DMS153 (cell line): ENCODE measurements around the gene DNAJB2.
"Not testable (repeated sequence)": the region's sequence is repeated elsewhere in the genome, so short reads cannot be mapped to it uniquely, and the experiment has no call there.

Experiments
- DNase-seq: peaks from one replicate; lab custom pipeline; 2025; lab: John Stamatoyannopoulos, UW

DNAJB2 gene

DNA sequence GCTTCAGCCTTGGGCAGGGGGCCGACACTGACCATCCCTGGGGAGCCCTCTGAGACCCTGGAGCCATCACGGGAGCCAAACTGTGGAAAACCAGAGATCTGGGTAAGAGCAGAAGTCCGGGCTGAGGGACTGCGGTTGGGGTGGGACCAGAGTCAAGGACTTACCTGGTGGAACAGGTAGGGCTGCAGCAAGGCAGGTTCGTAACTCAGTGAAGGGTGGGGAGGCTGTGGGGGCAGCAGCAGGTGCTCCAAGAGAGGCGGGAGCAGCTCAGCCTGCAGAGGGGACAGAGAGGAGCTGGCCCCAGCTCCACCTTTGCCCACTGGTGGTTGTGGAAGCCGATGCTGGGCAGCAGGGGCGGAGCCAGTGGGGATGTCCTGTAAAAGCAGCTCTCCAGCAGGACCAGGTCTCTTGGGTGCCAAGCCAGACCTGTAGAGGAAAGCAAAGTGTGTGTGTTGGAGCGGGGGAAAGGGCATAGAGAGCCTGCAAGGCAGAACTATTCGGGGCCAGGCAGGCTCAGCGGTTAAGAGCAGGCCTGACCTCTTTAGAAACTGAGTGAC, 23.3 kb downstream of the DNAJB2 start:
- DNase-seq: no peak

- no peak for DNase-seq
These were observed 25.1 kb downstream of the DNAJB2 start for GRCh38 chr2:219304223-219304622.

GRCh38 chr2:219306047-219306446, 26.9 kb downstream of the DNAJB2 start:
- DNase-seq: no peak

DNA sequence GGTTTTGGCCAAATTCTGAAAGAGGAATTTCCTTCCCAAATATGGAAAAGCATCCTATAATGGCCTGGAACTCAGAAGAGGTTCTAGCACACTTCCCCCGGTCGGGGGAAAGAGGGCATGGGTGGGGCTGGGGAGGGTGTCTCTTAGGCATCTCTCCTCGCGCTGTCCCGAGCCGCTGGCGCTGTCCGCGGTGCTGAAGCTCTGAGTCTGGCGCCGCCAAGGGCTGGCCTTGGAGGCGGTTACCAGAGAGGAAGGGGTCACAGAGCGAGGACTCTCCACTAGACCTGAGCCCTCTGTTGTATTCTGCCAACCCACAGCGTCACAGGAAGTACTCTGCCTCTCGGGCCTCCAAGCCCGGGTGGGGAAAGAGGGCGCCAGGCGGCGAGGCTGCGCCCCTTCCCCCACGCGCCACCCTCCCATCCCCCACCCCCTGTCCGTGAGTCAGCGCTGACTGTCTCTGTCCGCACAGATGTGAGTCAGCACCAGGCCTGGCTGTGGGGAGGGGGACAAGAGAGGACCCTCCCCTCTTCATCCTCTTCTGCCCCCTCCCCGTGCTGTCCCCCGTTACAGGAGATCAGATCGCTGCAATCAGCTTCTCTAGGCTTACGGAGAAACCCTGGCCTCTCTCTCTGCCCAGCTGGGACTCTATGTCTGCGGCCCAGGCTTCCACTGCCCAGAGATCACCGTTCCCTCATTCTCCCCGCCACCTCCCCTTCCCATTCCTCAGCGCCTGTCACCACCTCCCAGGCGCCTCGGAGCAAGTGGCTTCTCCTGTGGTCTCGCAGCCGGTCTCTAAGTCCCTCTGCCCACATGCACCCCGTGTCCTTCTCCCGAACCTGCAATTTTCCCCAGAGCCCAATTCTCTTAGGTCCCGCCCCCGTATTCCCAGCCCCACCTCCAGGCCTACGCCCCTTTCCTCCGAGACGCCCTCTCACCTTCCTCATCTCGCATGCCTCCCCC, 29.3 kb downstream of the DNAJB2 start:
- peak; percentile 27 for DNase-seq

GRCh38 chr2:219309278-219309677, 30.1 kb downstream of the DNAJB2 start, which contains the start of gene PTPRN:
PTPRN (minus strand) TSS chr2:219309401; CDS start chr2:219309332, 69 bp downstream.
- peak; percentile 72 for DNase-seq

- not testable (repeated sequence) for DNase-seq
These were observed 33.6 kb downstream of the DNAJB2 start for GRCh38 chr2:219312683-219313263.

GRCh38 chr2:219314804-219315468, 35.8 kb downstream of the DNAJB2 start:
- no peak for DNase-seq

DNA sequence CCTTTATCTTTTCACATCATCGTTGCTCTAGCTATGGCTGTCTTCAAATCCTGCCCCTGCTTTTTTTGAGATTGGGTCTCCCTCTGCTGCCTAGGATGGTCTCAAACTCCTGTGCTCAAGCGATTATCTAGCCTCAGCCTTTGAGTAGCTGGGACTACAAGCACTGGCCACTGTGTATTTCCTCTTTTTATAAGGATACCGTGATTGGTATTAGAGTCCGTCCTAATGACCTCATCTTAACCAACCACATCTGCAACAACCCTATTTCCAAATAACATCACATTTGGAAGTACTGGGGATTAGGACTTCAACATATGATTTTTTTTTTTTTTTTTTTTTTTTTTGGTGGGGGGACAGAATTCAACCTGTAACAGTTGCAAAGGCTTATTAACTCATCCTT, 44.3 kb downstream of the DNAJB2 start:
- DNase-seq: no peak

DNA sequence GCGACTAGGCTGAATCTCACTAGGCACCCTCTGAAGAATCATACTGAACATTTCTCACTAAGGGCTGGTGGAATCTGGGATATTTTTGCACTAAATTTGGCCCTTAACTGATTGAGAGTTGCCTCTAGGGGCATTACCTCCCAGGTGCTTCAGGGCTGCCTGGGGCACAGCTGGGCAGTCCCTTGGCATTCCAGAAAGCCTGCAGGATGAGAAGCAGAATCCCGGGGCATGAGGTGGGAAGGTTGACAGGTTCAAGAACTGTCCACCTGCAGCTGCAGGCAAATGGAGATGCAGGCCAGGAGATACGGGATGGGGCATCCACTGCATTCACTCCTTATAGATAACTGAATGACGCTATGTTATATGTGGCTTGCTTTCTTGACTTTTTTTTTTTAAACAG, 46.0 kb downstream of the DNAJB2 start:
- DNase-seq: no peak

- no peak for DNase-seq
These were observed 46.6 kb downstream of the DNAJB2 start for GRCh38 chr2:219325657-219326315.

DNA sequence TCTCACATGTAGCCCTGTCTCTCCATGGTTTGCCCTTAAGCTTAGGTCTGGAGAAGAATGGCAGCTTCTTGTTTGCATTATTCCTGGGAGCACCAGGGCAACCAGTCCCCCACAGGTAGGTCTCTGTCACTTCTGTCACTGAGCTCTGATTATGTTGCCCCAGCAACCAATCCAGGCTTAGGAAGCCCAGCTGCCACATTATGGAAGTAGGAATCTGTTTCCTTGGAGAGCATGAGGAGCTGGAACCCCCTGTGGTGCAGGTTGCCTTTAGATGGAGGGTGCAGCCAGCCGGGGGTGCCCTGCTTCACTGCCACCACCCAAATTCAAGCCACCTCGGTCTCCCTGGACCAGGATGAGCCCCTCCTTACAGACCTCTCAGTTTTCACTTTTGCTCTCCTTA, 48.6 kb downstream of the DNAJB2 start:
- DNase-seq: peak; percentile 30

DNA sequence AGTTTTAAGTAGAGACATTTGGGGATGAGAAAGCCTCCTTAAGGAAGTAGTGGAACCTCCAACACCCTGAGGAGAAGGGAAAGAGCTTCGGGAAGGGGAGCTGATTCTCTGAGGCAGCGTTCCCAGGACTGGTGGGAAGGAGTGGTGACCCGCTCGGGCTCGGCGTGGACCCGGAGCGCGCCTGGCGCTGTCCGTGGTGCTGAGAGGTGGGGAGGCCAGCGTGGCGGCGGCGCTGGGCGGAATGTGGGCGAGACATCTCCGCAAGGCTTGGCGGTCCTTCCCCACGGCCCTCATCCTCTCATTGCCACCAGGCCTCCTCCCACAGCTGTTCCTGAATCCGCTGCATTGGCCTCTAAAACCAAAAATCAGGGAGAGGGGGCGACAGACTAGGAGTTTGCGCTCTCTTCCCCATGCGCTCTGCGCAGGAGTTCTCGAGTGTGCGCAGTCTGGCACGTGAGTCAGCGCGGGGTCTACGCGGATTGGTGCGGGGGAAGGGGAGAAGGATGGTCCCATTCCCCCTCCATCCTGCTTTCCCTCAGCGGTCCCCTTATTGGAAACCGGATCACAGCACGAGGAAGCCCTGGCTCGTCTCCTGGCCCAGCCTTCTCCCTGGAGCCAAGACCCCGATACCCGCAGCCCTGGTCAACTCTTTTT, 52.5 kb downstream of the DNAJB2 start:
- no peak for DNase-seq

DNA sequence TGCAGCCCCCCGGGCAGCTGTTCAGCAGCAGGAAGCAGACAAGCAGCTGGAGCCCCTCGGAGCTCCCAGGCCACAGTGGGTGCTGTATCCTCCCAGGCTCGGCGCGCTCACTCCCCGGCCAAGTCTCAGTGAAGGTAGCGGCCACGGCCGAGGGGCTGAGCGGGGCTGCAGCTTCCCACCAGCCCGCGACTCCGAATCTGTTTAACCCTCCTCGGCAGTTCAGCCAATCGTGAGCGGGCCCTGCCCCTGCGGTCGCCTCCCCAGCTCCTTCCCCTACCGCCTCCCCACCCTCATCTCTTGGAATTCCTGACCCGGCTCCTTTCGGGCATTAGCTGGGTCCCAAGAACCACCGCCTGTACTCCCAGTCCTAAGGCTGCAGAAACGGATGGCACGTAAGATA, 53.4 kb downstream of the DNAJB2 start, which contains the start of gene RESP18:
Gene RESP18, minus strand, starts transcription at position 203 of the 400 bp plus-strand sequence.
- no peak for DNase-seq

- DNase-seq: no peak
These were observed 54.9 kb downstream of the DNAJB2 start for GRCh38 chr2:219334076-219334475.

- DNase-seq: no peak
These were observed 56.2 kb downstream of the DNAJB2 start for GRCh38 chr2:219335373-219335786.
